Measurements from ENCODE around the gene NR2F1-AS1. TPM values are rescaled to one million over a fixed set of nuclear protein-coding genes. Genes with fewer than 3 reads are reported as not detected.
"Not testable (repeated sequence)": the region's sequence is repeated elsewhere in the genome, so short reads cannot be mapped to it uniquely, and the experiment has no call there.

Gene NR2F1-AS1
- total RNA-seq, 1 experiment from 2014 or later, result not detected

DNA sequence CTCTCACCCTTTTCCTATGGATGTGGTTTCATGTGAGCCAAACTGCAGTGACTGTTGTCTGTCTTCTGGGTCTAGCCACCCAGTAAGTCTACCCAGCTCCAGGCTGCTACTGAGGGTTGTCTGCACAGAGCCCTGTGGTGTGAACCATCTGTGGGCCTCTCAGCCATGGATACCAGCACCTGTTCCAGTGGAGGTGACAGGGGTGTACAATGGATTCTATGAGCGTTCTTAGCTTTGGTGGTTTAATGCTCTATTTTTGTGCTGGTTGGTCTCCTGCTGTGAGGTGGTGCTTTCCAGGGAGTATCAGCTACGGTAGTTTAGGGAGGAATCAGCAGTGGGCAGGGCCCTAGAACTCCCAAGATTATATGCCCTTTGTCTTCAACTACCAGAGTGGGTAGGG is 186.7 kb downstream of the NR2F1-AS1 start:
- no peaks in the 10 kb centered on the region for H3K27me3 ChIP-seq (replicated peaks; ENCODE audit: control insufficient read depth, insufficient read depth, low read length)
- H3K4me3 Mint-ChIP-seq (ENCODE audit: unreplicated experiment), result no peak overlapping the region
- H3K27me3 Mint-ChIP-seq (ENCODE audit: insufficient read depth, unreplicated experiment), result no peaks in the 10 kb centered on the region
- H3K36me3 Mint-ChIP-seq (ENCODE audit: insufficient read depth, unreplicated experiment), result no peaks in the 10 kb centered on the region
- H3K4me3 ChIP-seq (ENCODE audit: low read depth, low read length), result no peak overlapping the region
- POLR2A ChIA-PET, result no interaction called here
- no peaks in the 10 kb centered on the region for H3K9me3 ChIP-seq
- no peaks in the 10 kb centered on the region for H3K4me1 Mint-ChIP-seq (ENCODE audit: low read depth, unreplicated experiment)
- no peak overlapping the region for H3K27ac Mint-ChIP-seq (ENCODE audit: unreplicated experiment)
- no peaks in the 10 kb centered on the region for H3K36me3 ChIP-seq (ENCODE audit: control insufficient read depth, insufficient read depth, low read length)
- intact Hi-C loops (cut with micrococcal nuclease; ENCODE audit: unreplicated experiment), result no loop called here
- no peak for DNase-seq
- H3K4me1 ChIP-seq, result no peaks in the 10 kb centered on the region
- peaks cover 9% of the 10 kb centered on the region for H3K9me3 Mint-ChIP-seq (ENCODE audit: unreplicated experiment)
- TF ChIP-seq, protein P1, sequence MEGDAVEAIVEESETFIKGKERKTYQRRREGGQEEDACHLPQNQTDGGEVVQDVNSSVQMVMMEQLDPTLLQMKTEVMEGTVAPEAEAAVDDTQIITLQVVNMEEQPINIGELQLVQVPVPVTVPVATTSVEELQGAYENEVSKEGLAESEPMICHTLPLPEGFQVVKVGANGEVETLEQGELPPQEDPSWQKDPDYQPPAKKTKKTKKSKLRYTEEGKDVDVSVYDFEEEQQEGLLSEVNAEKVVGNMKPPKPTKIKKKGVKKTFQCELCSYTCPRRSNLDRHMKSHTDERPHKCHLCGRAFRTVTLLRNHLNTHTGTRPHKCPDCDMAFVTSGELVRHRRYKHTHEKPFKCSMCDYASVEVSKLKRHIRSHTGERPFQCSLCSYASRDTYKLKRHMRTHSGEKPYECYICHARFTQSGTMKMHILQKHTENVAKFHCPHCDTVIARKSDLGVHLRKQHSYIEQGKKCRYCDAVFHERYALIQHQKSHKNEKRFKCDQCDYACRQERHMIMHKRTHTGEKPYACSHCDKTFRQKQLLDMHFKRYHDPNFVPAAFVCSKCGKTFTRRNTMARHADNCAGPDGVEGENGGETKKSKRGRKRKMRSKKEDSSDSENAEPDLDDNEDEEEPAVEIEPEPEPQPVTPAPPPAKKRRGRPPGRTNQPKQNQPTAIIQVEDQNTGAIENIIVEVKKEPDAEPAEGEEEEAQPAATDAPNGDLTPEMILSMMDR (IDR thresholded peaks at IDR 0.05; ENCODE audit: insufficient read depth in 1 of 2, low read depth in 1 of 2, low read length in 1 of 2, severe bottlenecking in 1 of 2, unreplicated experiment in 1 of 2), result no peak
- BruUV-seq (replicated peaks), result no TSS peak
- CTCF ChIA-PET, result no interaction called here

DNA sequence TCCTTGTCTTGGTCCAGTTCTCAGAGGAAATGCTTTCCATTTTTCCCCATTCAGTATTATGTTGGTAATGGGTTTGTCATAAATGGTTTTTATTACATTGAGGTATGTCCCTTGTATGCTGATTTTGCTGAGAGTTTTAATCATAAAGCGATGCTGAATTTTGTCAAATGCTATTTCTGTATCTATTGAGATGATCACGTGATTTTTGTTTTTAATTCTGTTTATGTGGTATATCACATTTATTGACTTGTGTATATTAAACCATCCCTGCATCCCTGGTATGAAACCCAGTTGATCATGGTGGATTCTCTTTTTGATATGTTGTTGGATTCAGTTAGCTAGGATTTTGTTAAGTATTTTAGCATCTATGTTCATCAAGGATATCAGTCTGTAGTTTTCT is 189.8 kb downstream of the NR2F1-AS1 start:
- POLR2A ChIA-PET; H3K4me3 ChIP-seq (ENCODE audit: low read depth, low read length); H3K9me3 Mint-ChIP-seq (ENCODE audit: unreplicated experiment); H3K36me3 Mint-ChIP-seq (ENCODE audit: insufficient read depth, unreplicated experiment); intact Hi-C loops (cut with micrococcal nuclease; ENCODE audit: unreplicated experiment); H3K4me1 Mint-ChIP-seq (ENCODE audit: low read depth, unreplicated experiment); CTCF ChIA-PET; H3K27me3 Mint-ChIP-seq (ENCODE audit: insufficient read depth, unreplicated experiment); H3K27me3 ChIP-seq (replicated peaks; ENCODE audit: control insufficient read depth, insufficient read depth, low read length); H3K27ac Mint-ChIP-seq (ENCODE audit: unreplicated experiment); DNase-seq; H3K36me3 ChIP-seq (ENCODE audit: control insufficient read depth, insufficient read depth, low read length); H3K4me1 ChIP-seq; H3K4me3 Mint-ChIP-seq (ENCODE audit: unreplicated experiment); BruUV-seq (replicated peaks); H3K9me3 ChIP-seq: not testable (repeated sequence)

DNA sequence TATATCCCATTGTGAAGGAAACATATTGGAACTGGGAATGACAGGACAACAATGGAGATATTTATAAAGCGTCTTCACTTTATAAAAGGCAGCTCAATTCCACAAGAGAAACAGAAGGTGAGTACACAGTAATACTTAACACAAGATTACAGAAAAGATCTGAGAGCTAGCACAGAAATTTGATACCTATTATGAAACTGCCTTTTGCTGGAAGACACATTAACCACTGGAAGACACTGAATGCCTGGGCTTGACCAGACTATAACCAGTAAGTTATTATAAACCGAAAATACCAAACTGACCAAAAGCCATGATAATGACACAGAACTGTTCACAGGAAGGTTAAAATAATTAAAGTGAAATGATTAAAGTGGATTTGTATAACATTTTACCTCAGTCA is 195.4 kb downstream of the NR2F1-AS1 start:
- Histone ChIP-seq H3K27me3 (replicated peaks; ENCODE audit: control insufficient read depth, insufficient read depth, low read length) (no peaks in the 10 kb centered on the region), H3K4me3 (ENCODE audit: low read depth, low read length) (no peak overlapping the region), H3K9me3 (no peaks in the 10 kb centered on the region), H3K36me3 (ENCODE audit: control insufficient read depth, insufficient read depth, low read length) (no peaks in the 10 kb centered on the region), H3K4me1 (no peaks in the 10 kb centered on the region)
- POLR2A ChIA-PET, result no interaction called here
- TF ChIP-seq, protein P1 (IDR thresholded peaks at IDR 0.05; ENCODE audit: insufficient read depth in 1 of 2, low read depth in 1 of 2, low read length in 1 of 2, severe bottlenecking in 1 of 2, unreplicated experiment in 1 of 2), result no peak
- Mint-ChIP-seq H3K27me3 (ENCODE audit: insufficient read depth, unreplicated experiment) (no peaks in the 10 kb centered on the region), H3K4me1 (ENCODE audit: low read depth, unreplicated experiment) (no peaks in the 10 kb centered on the region), H3K9me3 (ENCODE audit: unreplicated experiment) (no peaks in the 10 kb centered on the region), H3K27ac (ENCODE audit: unreplicated experiment) (no peak overlapping the region), H3K36me3 (ENCODE audit: insufficient read depth, unreplicated experiment) (no peaks in the 10 kb centered on the region), H3K4me3 (ENCODE audit: unreplicated experiment) (no peak overlapping the region)
- intact Hi-C loops (cut with micrococcal nuclease; ENCODE audit: unreplicated experiment), result no loop called here
- BruUV-seq (replicated peaks), result no TSS peak
- no peak for DNase-seq
- CTCF ChIA-PET, result no interaction called here

DNA sequence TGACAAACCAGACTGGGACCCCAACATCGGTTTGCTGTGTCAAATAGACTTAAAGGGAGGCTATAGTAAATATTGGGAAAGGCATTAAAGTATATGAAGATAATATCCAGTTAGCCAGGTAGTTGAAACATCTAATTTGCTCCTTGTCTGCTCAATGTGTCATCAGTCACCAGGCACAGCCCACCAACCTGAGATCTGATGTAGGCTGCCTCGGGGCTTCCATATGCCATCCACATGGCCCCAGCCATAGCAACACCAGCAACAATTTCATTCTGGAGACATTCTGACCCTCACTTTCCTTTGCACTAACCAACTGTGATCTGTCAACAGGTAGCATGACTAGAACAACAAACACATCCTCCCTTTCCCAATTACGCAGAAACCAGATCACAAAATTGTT is 196.0 kb downstream of the NR2F1-AS1 start:
- H3K27ac Mint-ChIP-seq (ENCODE audit: unreplicated experiment), result no peak overlapping the region
- intact Hi-C loops (cut with micrococcal nuclease; ENCODE audit: unreplicated experiment), result no loop called here
- Histone ChIP-seq H3K27me3 (replicated peaks; ENCODE audit: control insufficient read depth, insufficient read depth, low read length) (no peaks in the 10 kb centered on the region), H3K36me3 (ENCODE audit: control insufficient read depth, insufficient read depth, low read length) (no peaks in the 10 kb centered on the region), H3K9me3 (no peaks in the 10 kb centered on the region), H3K4me1 (no peaks in the 10 kb centered on the region), H3K4me3 (ENCODE audit: low read depth, low read length) (no peak overlapping the region)
- H3K36me3 Mint-ChIP-seq (ENCODE audit: insufficient read depth, unreplicated experiment), result no peaks in the 10 kb centered on the region
- no peak for DNase-seq
- CTCF ChIA-PET, result no interaction called here
- H3K9me3 Mint-ChIP-seq (ENCODE audit: unreplicated experiment), result no peaks in the 10 kb centered on the region
- H3K4me3 Mint-ChIP-seq (ENCODE audit: unreplicated experiment), result no peak overlapping the region
- H3K4me1 Mint-ChIP-seq (ENCODE audit: low read depth, unreplicated experiment), result no peaks in the 10 kb centered on the region
- POLR2A ChIA-PET, result no interaction called here
- H3K27me3 Mint-ChIP-seq (ENCODE audit: insufficient read depth, unreplicated experiment), result no peaks in the 10 kb centered on the region
- no TSS peak for BruUV-seq (replicated peaks)
- TF ChIP-seq, protein P1 (IDR thresholded peaks at IDR 0.05; ENCODE audit: insufficient read depth in 1 of 2, low read depth in 1 of 2, low read length in 1 of 2, severe bottlenecking in 1 of 2, unreplicated experiment in 1 of 2), result no peak

Data from Caco-2 (cell line).